Measurements from ENCODE around the gene RAB22A. TPM values are rescaled to one million over a fixed set of nuclear protein-coding genes. Genes with fewer than 3 reads are reported as not detected.

The RAB22A gene
- polyA plus RNA-seq, 1 donor (not counting 4 experiments of a cell fraction or from before 2014, with no cell fraction given): 22.9 TPM

DNA sequence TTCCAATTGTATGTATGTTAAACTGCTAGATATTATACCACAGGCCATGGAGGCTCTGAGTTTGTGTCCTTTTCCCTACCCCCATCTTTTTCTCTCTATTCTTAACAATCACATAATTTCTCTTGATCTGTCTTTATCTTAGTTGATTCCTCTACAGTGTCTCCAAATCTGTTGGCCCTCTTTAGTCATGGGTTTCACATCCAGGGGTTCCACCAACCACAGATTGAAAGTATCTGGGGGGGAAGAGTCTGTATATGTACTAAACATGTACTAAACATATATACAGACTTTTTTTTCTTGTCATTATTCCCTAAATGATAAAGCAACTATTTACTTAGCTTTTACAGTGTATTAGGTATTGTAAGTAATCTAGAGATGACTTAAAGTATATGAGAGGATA is 20.2 kb downstream of the RAB22A start:
- Histone ChIP-seq H3K9me1 (ENCODE audit: control insufficient read depth, extremely low read depth, insufficient read depth, low read length) (no peaks in the 10 kb centered on the region), H4K20me1 (ENCODE audit: control insufficient read depth, extremely low read depth, insufficient read depth, low read length) (peaks cover 2% of the 10 kb centered on the region), H3K9me3 (ENCODE audit: control insufficient read depth, low read depth, low read length) (no peaks in the 10 kb centered on the region), H2AFZ (ENCODE audit: control insufficient read depth, low read length) (no peak overlapping the region), H3K4me1 (ENCODE audit: control insufficient read depth, extremely low read depth, insufficient read depth, low read length) (no peaks in the 10 kb centered on the region), H3K4me2 (ENCODE audit: control insufficient read depth, extremely low read depth, insufficient read depth, low read depth, low read length) (no peak overlapping the region), H3K36me3 (ENCODE audit: control insufficient read depth in 2 of 2, extremely low read depth in 1 of 2, insufficient read depth in 2 of 2, low read length in 2 of 2) (peaks cover 2 to 7% of the 10 kb centered on the region in 2 experiments), H3K27me3 (ENCODE audit: control insufficient read depth, extremely low read depth, insufficient read depth, low read length) (no peaks in the 10 kb centered on the region), H3K79me2 (ENCODE audit: control insufficient read depth, insufficient read depth, low read length) (peaks cover 87% of the 10 kb centered on the region), H3K27ac (ENCODE audit: control insufficient read depth, insufficient read depth, low read length) (no peak overlapping the region), H3K4me3 (ENCODE audit: control insufficient read depth in 2 of 3, extremely low read depth in 1 of 3, insufficient read depth in 2 of 3, low read depth in 1 of 3, low read length in 3 of 3) (no peak overlapping the region), H3K9ac (ENCODE audit: control insufficient read depth, extremely low read depth, insufficient read depth, low read length) (no peak overlapping the region)
- FAIRE-seq (no peak), DNase-seq (ENCODE audit: low read depth, low spot score) (no peak)
- no peak for TF ChIP-seq EZH2 (IDR thresholded peaks at IDR 0.05; ENCODE audit: low read length)
- TF ChIP-seq, protein P1, sequence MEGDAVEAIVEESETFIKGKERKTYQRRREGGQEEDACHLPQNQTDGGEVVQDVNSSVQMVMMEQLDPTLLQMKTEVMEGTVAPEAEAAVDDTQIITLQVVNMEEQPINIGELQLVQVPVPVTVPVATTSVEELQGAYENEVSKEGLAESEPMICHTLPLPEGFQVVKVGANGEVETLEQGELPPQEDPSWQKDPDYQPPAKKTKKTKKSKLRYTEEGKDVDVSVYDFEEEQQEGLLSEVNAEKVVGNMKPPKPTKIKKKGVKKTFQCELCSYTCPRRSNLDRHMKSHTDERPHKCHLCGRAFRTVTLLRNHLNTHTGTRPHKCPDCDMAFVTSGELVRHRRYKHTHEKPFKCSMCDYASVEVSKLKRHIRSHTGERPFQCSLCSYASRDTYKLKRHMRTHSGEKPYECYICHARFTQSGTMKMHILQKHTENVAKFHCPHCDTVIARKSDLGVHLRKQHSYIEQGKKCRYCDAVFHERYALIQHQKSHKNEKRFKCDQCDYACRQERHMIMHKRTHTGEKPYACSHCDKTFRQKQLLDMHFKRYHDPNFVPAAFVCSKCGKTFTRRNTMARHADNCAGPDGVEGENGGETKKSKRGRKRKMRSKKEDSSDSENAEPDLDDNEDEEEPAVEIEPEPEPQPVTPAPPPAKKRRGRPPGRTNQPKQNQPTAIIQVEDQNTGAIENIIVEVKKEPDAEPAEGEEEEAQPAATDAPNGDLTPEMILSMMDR (optimal IDR thresholded peaks at IDR 0.05 in 1 of 3, IDR thresholded peaks at IDR 0.05 in 1 of 3, conservative IDR thresholded peaks at IDR 0.05 in 1 of 3; ENCODE audit: extremely low read depth in 1 of 3, insufficient read depth in 2 of 3, low read length in 3 of 3): no peak
- dilution Hi-C loops (cut with MboI; ENCODE audit: extremely low pct_ligation_motif_present, low sequenced_read_pairs): no loop called here

DNA sequence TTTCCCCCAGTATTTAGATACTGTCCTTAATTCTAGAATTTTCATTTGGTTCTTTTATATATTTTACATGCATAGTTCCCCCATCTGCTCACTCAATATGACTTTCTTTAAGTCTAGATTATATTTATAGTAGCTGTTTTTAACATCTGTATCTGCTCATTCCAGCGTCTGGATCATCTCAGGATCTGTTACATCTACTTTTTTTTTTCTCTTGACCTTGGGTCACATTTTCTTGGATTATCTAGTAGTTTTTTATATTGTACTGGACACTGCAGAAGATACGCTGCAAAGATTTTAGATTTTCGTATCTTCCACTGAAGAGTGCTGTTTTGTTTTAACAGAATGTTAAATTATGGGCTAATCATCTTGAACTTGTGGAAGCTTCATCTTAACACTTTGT is 20.7 kb downstream of the RAB22A start:
- Histone ChIP-seq H3K9me1 (ENCODE audit: control insufficient read depth, extremely low read depth, insufficient read depth, low read length) (no peaks in the 10 kb centered on the region), H3K9me3 (ENCODE audit: control insufficient read depth, low read depth, low read length) (no peaks in the 10 kb centered on the region), H3K9ac (ENCODE audit: control insufficient read depth, extremely low read depth, insufficient read depth, low read length) (no peak overlapping the region), H4K20me1 (ENCODE audit: control insufficient read depth, extremely low read depth, insufficient read depth, low read length) (peaks cover 2% of the 10 kb centered on the region), H3K4me3 (ENCODE audit: control insufficient read depth in 2 of 3, extremely low read depth in 1 of 3, insufficient read depth in 2 of 3, low read depth in 1 of 3, low read length in 3 of 3) (no peak overlapping the region), H3K36me3 (ENCODE audit: control insufficient read depth in 2 of 2, extremely low read depth in 1 of 2, insufficient read depth in 2 of 2, low read length in 2 of 2) (peaks cover 2 to 7% of the 10 kb centered on the region in 2 experiments), H3K79me2 (ENCODE audit: control insufficient read depth, insufficient read depth, low read length) (peaks cover 89% of the 10 kb centered on the region), H3K4me1 (ENCODE audit: control insufficient read depth, extremely low read depth, insufficient read depth, low read length) (no peaks in the 10 kb centered on the region), H2AFZ (ENCODE audit: control insufficient read depth, low read length) (no peak overlapping the region), H3K4me2 (ENCODE audit: control insufficient read depth, extremely low read depth, insufficient read depth, low read depth, low read length) (no peak overlapping the region), H3K27ac (ENCODE audit: control insufficient read depth, insufficient read depth, low read length) (no peak overlapping the region), H3K27me3 (ENCODE audit: control insufficient read depth, extremely low read depth, insufficient read depth, low read length) (no peaks in the 10 kb centered on the region)
- FAIRE-seq (no peak), DNase-seq (ENCODE audit: low read depth, low spot score) (no peak)
- dilution Hi-C loops (cut with MboI; ENCODE audit: extremely low pct_ligation_motif_present, low sequenced_read_pairs): no loop called here
- no peak for TF ChIP-seq EZH2 (IDR thresholded peaks at IDR 0.05; ENCODE audit: low read length)
- TF ChIP-seq, protein P1 (optimal IDR thresholded peaks at IDR 0.05 in 1 of 3, IDR thresholded peaks at IDR 0.05 in 1 of 3, conservative IDR thresholded peaks at IDR 0.05 in 1 of 3; ENCODE audit: extremely low read depth in 1 of 3, insufficient read depth in 2 of 3, low read length in 3 of 3): no peak

Measured in keratinocyte (primary cell).